ENCODE data around the gene KSR1. TPM values are rescaled to one million over a fixed set of nuclear protein-coding genes. Genes with fewer than 3 reads are reported as not detected.

KSR1 gene
- total RNA-seq, 1 donor from 2014 or later, result 40.3 TPM

DNA sequence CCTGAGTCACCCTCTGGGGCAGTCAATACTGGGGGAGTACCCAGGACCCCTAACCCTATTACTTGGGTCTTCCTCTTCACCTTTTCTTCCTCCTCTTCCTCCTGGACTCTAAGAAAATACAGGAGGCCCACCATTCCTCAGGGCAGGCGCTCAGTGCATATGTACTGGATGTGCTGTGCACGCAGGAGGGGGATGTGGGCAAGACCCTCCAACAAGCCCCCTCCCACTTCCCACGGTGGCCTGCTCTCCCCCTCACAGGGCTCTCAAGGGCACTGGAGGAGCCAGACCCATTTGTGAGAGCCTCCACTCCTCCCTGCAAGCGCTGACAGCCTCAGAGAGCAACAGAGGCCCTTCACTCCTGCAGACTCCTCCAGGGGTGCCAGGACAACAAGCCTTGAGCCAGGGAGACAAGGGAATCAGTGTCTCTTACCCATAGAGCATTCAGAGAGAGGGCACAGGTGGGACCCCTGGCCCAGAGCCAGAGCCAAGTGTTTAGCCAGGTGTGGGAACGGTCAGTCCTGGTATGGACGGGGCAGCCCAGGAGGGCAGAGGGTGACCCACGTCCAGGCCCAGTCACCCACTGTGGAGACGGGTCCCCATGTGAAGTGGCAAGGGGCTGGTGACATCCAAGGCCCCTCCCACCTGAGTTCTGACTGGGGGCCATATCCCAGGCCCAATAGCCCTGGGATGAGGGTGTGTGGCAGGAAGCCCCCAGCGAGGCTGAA, 27.3 kb upstream of the KSR1 start:
- H3K36me3 ChIP-seq, result no peaks in the 10 kb centered on the region
- no peak overlapping the region for H3K4me3 ChIP-seq
- H3K27ac ChIP-seq, result no peak overlapping the region
- no peak for TF ChIP-seq POLR2AphosphoS5 (IDR thresholded peaks at IDR 0.05; ENCODE audit: insufficient read depth in 1 of 2, low read depth in 1 of 2)
- TF ChIP-seq POLR2A (IDR thresholded peaks at IDR 0.05), result no peak
- TF ChIP-seq, protein P1, sequence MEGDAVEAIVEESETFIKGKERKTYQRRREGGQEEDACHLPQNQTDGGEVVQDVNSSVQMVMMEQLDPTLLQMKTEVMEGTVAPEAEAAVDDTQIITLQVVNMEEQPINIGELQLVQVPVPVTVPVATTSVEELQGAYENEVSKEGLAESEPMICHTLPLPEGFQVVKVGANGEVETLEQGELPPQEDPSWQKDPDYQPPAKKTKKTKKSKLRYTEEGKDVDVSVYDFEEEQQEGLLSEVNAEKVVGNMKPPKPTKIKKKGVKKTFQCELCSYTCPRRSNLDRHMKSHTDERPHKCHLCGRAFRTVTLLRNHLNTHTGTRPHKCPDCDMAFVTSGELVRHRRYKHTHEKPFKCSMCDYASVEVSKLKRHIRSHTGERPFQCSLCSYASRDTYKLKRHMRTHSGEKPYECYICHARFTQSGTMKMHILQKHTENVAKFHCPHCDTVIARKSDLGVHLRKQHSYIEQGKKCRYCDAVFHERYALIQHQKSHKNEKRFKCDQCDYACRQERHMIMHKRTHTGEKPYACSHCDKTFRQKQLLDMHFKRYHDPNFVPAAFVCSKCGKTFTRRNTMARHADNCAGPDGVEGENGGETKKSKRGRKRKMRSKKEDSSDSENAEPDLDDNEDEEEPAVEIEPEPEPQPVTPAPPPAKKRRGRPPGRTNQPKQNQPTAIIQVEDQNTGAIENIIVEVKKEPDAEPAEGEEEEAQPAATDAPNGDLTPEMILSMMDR (IDR thresholded peaks at IDR 0.05), result no peak
- no peaks in the 10 kb centered on the region for H3K27me3 ChIP-seq
- H3K9me3 ChIP-seq, result no peaks in the 10 kb centered on the region
- no peak for DNase-seq (ENCODE audit: extremely low spot score in 2 of 2)
- intact Hi-C loops (cut with DNase I), result no loop called here
- no peaks in the 10 kb centered on the region for H3K4me1 ChIP-seq

DNA sequence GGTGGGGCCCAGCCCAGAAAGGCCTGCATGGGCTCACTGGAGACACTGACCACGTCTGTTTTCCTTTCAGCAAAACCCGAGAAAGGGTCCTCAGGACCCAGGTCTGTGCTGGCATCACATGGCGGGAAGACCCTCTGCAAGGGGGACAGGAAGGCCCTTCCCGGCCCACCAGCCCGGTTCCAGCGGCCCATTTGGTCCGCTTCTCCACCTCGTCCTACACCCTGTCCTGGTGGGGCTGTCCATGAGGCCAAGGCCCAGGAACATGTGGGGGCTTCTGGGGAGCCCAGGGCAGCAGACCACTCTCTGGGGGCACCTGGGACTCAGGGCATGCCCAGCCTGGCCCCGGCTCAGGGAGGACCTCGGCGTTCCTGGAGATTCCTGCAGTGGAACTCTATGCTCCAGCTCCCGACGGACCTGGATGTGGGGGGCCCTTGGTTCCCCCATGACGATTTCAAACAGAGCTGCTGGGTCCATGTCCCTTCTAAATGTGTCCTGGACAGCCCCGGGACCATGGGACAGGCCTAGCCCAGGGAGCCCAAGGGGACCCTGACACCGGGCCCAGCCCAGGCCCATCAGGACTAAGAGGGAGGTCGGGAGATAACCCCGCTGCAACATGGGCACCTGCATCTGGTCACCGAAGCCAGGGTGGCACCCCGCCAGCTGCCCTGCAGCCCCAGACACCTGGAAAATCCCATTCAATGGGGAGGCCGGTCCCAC, 26.4 kb upstream of the KSR1 start:
- H3K27me3 ChIP-seq, result no peaks in the 10 kb centered on the region
- intact Hi-C loops (cut with DNase I), result no loop called here
- no peak for DNase-seq (ENCODE audit: extremely low spot score in 2 of 2)
- TF ChIP-seq, protein P1 (IDR thresholded peaks at IDR 0.05), result no peak
- TF ChIP-seq POLR2A (IDR thresholded peaks at IDR 0.05) (no peak), POLR2AphosphoS5 (IDR thresholded peaks at IDR 0.05; ENCODE audit: insufficient read depth in 1 of 2, low read depth in 1 of 2) (no peak)
- no peaks in the 10 kb centered on the region for H3K4me1 ChIP-seq
- no peaks in the 10 kb centered on the region for H3K36me3 ChIP-seq
- no peak overlapping the region for H3K4me3 ChIP-seq
- H3K9me3 ChIP-seq, result no peaks in the 10 kb centered on the region
- no peak overlapping the region for H3K27ac ChIP-seq

- TF ChIP-seq POLR2A (IDR thresholded peaks at IDR 0.05), result no peak
- TF ChIP-seq POLR2AphosphoS5 (IDR thresholded peaks at IDR 0.05; ENCODE audit: insufficient read depth in 1 of 2, low read depth in 1 of 2), result no peak
- TF ChIP-seq, protein P1 (IDR thresholded peaks at IDR 0.05), result no peak
- Histone ChIP-seq H3K27me3 (no peaks in the 10 kb centered on the region), H3K27ac (no peak overlapping the region), H3K4me3 (no peak overlapping the region), H3K36me3 (no peaks in the 10 kb centered on the region), H3K4me1 (peaks cover 4% of the 10 kb centered on the region), H3K9me3 (no peaks in the 10 kb centered on the region)
- intact Hi-C loops (cut with DNase I), result no loop called here
- no peak for DNase-seq (ENCODE audit: extremely low spot score in 2 of 2)
Observed at GRCh38 chr17:27430383-27430840, 25.8 kb upstream of the KSR1 start.

GRCh38 chr17:27430882-27431491, 25.3 kb upstream of the KSR1 start:
- DNase-seq (ENCODE audit: extremely low spot score in 2 of 2), result no peak
- intact Hi-C loops (cut with DNase I), result no loop called here
- no peaks in the 10 kb centered on the region for H3K36me3 ChIP-seq

More at GRCh38 chr17:27430882-27431491, 25.3 kb upstream of the KSR1 start:
- Histone ChIP-seq H3K4me3 (no peak overlapping the region), H3K4me1 (peaks cover 4% of the 10 kb centered on the region), H3K27me3 (no peaks in the 10 kb centered on the region), H3K27ac (no peak overlapping the region), H3K9me3 (no peaks in the 10 kb centered on the region)
- TF ChIP-seq POLR2A (IDR thresholded peaks at IDR 0.05) (no peak), POLR2AphosphoS5 (IDR thresholded peaks at IDR 0.05; ENCODE audit: insufficient read depth in 1 of 2, low read depth in 1 of 2) (no peak)
- TF ChIP-seq, protein P1 (IDR thresholded peaks at IDR 0.05), result peak in 1 of 3 experiments; percentile 36

Data from vagina (tissue), 2 donors.